RWPE1 (cell line): Measurements from ENCODE around the gene FBXO9.

Experiments
- CTCF ChIA-PET: fragments of 350-600 bp; sonication (Branson Sonifier 250); formaldehyde crosslinking; extraction: SDS; loops from one replicate; lab custom pipeline; 2021; lab: Yijun Ruan, JAX
- POLR2A ChIA-PET: fragments of 400-600 bp; formaldehyde crosslinking; extraction: SDS; loops from one replicate; lab custom pipeline; 2020; ENCODE audit warnings: antibody characterized with exemption; ENCODE audit not compliant: low non-redundant PET; lab: Yijun Ruan, JAX
- DNase-seq: peaks from one replicate; pipeline ENCODE4 v3.0.0; 2012; ENCODE audit warnings: low spot score
- H3K27ac ChIP-seq: fragments of 450-650 bp; 2 replicates; pipeline ENCODE4 v1.5.1; 2017
- TF ChIP-seq, protein P1 (sequence below): fragments of 450-650 bp; conservative IDR thresholded peaks from 2 replicates; pipeline ENCODE4 v1.5.1; 2017; ENCODE audit warnings: low read depth, mild to moderate bottlenecking

Gene FBXO9

GRCh38 chr6:53109612-53110011, 44.4 kb downstream of the FBXO9 start:
- CTCF ChIA-PET = no interaction called here
- TF ChIP-seq, protein P1, sequence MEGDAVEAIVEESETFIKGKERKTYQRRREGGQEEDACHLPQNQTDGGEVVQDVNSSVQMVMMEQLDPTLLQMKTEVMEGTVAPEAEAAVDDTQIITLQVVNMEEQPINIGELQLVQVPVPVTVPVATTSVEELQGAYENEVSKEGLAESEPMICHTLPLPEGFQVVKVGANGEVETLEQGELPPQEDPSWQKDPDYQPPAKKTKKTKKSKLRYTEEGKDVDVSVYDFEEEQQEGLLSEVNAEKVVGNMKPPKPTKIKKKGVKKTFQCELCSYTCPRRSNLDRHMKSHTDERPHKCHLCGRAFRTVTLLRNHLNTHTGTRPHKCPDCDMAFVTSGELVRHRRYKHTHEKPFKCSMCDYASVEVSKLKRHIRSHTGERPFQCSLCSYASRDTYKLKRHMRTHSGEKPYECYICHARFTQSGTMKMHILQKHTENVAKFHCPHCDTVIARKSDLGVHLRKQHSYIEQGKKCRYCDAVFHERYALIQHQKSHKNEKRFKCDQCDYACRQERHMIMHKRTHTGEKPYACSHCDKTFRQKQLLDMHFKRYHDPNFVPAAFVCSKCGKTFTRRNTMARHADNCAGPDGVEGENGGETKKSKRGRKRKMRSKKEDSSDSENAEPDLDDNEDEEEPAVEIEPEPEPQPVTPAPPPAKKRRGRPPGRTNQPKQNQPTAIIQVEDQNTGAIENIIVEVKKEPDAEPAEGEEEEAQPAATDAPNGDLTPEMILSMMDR = no peak
- DNase-seq = no peak
- H3K27ac ChIP-seq = no peak overlapping the region
- POLR2A ChIA-PET = no interaction called here

GRCh38 chr6:53111865-53112264, 46.7 kb downstream of the FBXO9 start:
- no peak for DNase-seq
- POLR2A ChIA-PET = no interaction called here
- CTCF ChIA-PET = no interaction called here
- TF ChIP-seq, protein P1 = no peak
- no peak overlapping the region for H3K27ac ChIP-seq

DNA sequence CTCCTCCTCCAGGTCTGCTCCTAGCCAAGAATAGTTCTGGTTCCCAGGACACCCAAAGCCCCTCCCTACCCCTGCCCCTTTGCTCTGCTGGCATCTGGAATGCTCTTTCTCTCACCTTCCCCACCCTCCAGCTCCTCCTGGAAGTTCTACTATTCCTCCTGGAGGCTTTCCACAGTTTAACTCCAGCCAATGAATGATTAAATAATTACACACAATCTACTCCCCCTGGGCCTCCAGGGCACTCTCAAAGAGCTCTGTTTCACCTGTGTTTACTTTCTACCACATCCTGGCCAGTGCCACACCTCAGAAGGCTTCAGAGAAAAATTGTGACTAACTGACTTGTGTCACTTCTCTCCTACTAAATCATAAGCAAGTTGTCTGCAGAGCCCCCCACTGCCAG, 47.2 kb downstream of the FBXO9 start:
- DNase-seq = peak; percentile 75
- CTCF ChIA-PET = no interaction called here
- POLR2A ChIA-PET = no interaction called here
- peak overlapping the region; percentile 53 for H3K27ac ChIP-seq
- TF ChIP-seq, protein P1 = no peak

DNA sequence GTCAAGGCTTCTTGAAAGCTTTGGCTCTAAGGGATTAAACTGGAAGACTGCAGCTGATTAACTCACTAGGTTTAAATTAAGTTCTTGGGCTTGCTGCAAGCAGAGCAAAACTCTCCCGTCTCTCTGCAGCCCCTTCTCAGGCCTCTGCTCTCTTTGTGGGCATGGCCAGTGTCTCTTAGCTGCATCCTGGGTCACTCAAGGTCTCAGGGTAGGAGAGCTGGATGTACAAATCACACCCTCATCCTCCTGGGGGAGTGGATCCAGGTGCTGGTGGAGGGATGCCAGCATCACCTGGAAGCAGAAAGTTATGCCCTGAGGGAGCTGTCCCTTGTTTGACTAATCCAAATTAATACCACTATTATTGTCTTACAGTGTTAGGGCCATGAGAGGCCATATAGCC, 47.7 kb downstream of the FBXO9 start:
- ChIA-PET CTCF (no interaction called here), POLR2A (no interaction called here)
- peak; percentile 55 for DNase-seq
- H3K27ac ChIP-seq = peak overlapping the region; percentile 53
- TF ChIP-seq, protein P1 = no peak

DNA sequence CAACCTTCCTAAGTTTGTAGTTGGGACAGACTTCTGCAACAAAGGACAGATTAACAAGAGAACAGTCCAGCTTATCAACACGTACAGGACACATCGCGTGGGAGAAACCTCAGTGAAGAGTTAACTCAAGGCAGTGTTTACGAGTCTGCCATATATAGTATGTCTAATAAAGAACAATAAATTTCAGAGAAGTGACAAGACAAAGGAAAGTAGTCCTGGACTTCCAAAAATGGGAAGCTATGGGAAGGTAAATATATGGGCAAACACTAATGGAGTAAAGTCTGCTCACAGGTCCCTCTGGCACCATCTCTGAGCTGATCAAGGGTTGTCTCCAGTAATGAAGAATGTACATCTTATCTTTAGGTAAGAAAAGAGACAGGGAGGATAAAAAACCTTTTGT, 48.5 kb downstream of the FBXO9 start:
- POLR2A ChIA-PET = no interaction called here
- H3K27ac ChIP-seq = no peak overlapping the region
- CTCF ChIA-PET = interaction anchor here (0.7 kb wide), 2 partner anchors 525 to 834 kb away, joined by 3 to 6 read pairs; no protein-coding TSS in a partner anchor
- no peak for DNase-seq
- TF ChIP-seq, protein P1 = no peak

DNA sequence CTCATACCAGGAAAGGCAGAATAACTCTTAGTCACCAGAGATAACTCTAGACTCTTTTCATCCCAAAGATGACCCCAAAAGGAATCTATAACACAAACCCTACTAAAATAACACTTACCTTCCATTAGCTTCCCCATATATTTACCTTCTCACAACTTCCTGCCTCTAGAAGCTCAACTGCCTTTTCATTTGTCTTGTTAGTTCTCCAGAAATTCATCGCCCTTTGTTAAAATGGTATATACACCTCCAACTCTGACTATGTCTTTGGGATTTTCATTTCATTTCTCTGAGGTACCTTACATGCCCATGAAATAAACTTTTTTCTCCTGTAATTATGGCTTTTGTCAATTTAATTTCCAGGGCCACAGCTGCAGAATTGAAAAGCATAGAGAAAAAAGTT, 49.9 kb downstream of the FBXO9 start:
- POLR2A ChIA-PET = no interaction called here
- no peak for DNase-seq
- CTCF ChIA-PET = no interaction called here
- TF ChIP-seq, protein P1 = no peak
- H3K27ac ChIP-seq = no peak overlapping the region

- CTCF ChIA-PET = no interaction called here
- no peak overlapping the region for H3K27ac ChIP-seq
- DNase-seq = no peak
- TF ChIP-seq, protein P1 = no peak
- POLR2A ChIA-PET = no interaction called here
Observed at GRCh38 chr6:53115741-53116140, 50.5 kb downstream of the FBXO9 start.
